WERI-Rb-1 (cell line): ENCODE data around the gene MYT1.

Experiments
- DNase-seq: peaks from one replicate; pipeline ENCODE4 v3.0.0-alpha.2; 2020
- H3K27ac ChIP-seq: fragments of 250-450 bp; sonication (Bioruptor Pico); 2 replicates; pipeline ENCODE4 v1.5.1; 2020; ENCODE audit warnings: mild to moderate bottlenecking, moderate library complexity
- H3K27me3 ChIP-seq: fragments of 250-450 bp; sonication (Bioruptor Pico); 2 replicates; pipeline ENCODE4 v1.5.1; 2021; ENCODE audit warnings: mild to moderate bottlenecking, low read depth, moderate library complexity; ENCODE audit not compliant: insufficient read depth, severe bottlenecking
- H3K36me3 ChIP-seq: fragments of 250-450 bp; sonication (Bioruptor Pico); 2 replicates; pipeline ENCODE4 v1.5.1; 2020; ENCODE audit warnings: mild to moderate bottlenecking, moderate library complexity
- H3K4me3 ChIP-seq: 2 replicates; pipeline ENCODE4 v1.5.1; 2011; ENCODE audit warnings: low read depth, mild to moderate bottlenecking, control low read depth, low read length
- H3K9me3 ChIP-seq: fragments of 250-450 bp; sonication (Bioruptor Pico); 2 replicates; pipeline ENCODE4 v1.5.1; 2021; ENCODE audit warnings: mild to moderate bottlenecking, moderate library complexity; ENCODE audit not compliant: severe bottlenecking
- CTCF ChIP-seq: IDR thresholded peaks from 2 replicates; pipeline ENCODE4 v1.5.1; 2011; ENCODE audit warnings: low read depth, mild to moderate bottlenecking, control low read depth, inconsistent platforms, low read length

The MYT1 gene

GRCh38 chr20:64247970-64248841 lies 84.0 kb downstream of the MYT1 start:
- Histone ChIP-seq H3K36me3 (no peaks in the 10 kb centered on the region), H3K27me3 (no peaks in the 10 kb centered on the region), H3K9me3 (no peaks in the 10 kb centered on the region), H3K27ac (no peak overlapping the region), H3K4me3 (no peak overlapping the region)
- TF ChIP-seq CTCF: no peak
- DNase-seq: peak; percentile 17

- no peak for TF ChIP-seq CTCF
- H3K9me3 ChIP-seq: no peaks in the 10 kb centered on the region
- no peak overlapping the region for H3K4me3 ChIP-seq
- H3K27me3 ChIP-seq: no peaks in the 10 kb centered on the region
- DNase-seq: no peak
- no peak overlapping the region for H3K27ac ChIP-seq
- no peaks in the 10 kb centered on the region for H3K36me3 ChIP-seq
Observed at GRCh38 chr20:64250027-64250426, 85.8 kb downstream of the MYT1 start.

- Histone ChIP-seq H3K9me3 (no peaks in the 10 kb centered on the region), H3K36me3 (no peaks in the 10 kb centered on the region), H3K27ac (no peak overlapping the region), H3K27me3 (no peaks in the 10 kb centered on the region), H3K4me3 (no peak overlapping the region)
- no peak for DNase-seq
- TF ChIP-seq CTCF: no peak
Observed at GRCh38 chr20:64253000-64253383, 88.7 kb downstream of the MYT1 start.

GRCh38 chr20:64253443-64253842 lies 89.2 kb downstream of the MYT1 start:
- no peak overlapping the region for H3K4me3 ChIP-seq
- H3K27me3 ChIP-seq: no peaks in the 10 kb centered on the region
- H3K9me3 ChIP-seq: no peaks in the 10 kb centered on the region
- H3K27ac ChIP-seq: no peak overlapping the region
- no peaks in the 10 kb centered on the region for H3K36me3 ChIP-seq
- no peak for TF ChIP-seq CTCF
- no peak for DNase-seq

- H3K27me3 ChIP-seq: no peaks in the 10 kb centered on the region
- no peak overlapping the region for H3K27ac ChIP-seq
Observed at GRCh38 chr20:64254156-64254555, 89.9 kb downstream of the MYT1 start.

More at GRCh38 chr20:64254156-64254555, 89.9 kb downstream of the MYT1 start:
- Histone ChIP-seq H3K4me3 (no peak overlapping the region), H3K36me3 (no peaks in the 10 kb centered on the region), H3K9me3 (no peaks in the 10 kb centered on the region)
- TF ChIP-seq CTCF: no peak
- DNase-seq: no peak
